ENCODE results near the gene PAQR8. TPM values are rescaled to one million over a fixed set of nuclear protein-coding genes. Genes with fewer than 3 reads are reported as not detected.
A peak's percentile ranks its signal among the peaks of the same experiment; 100 is the strongest.

Gene PAQR8
- polyA plus RNA-seq, 1 of the 3 experiments (the other 2 are of a cell fraction): 2.3 TPM

GRCh38 chr6:52388790-52389189 lies 26.8 kb downstream of the PAQR8 start (continued):
- TF ChIP-seq REST (IDR thresholded peaks at IDR 0.05; ENCODE audit: low read depth, low read length) (no peak), FOSL2 (IDR thresholded peaks at IDR 0.05; ENCODE audit: borderline replicate concordance, low read depth) (no peak), TCF12 (IDR thresholded peaks at IDR 0.05) (no peak), IRF3 (IDR thresholded peaks at IDR 0.05; ENCODE audit: low read depth, low read length) (no peak), RCOR1 (IDR thresholded peaks at IDR 0.05; ENCODE audit: low read length) (no peak), SMC3 (IDR thresholded peaks at IDR 0.05; ENCODE audit: low read depth, low read length) (no peak), CTCF (IDR thresholded peaks at IDR 0.05) (no peak), NFIC (IDR thresholded peaks at IDR 0.05; ENCODE audit: borderline replicate concordance) (no peak), ZBTB33 (IDR thresholded peaks at IDR 0.05; ENCODE audit: borderline replicate concordance, low read depth) (no peak)

- Histone ChIP-seq H3K9me2 (no peaks in the 10 kb centered on the region), H3K27ac (ENCODE audit: low read depth in 2 of 2, low read length in 1 of 2) (peak overlapping the region; percentile 79 to 90), H3K27me3 (ENCODE audit: insufficient read depth) (no peaks in the 10 kb centered on the region), H3K4me2 (peak overlapping the region; percentile 73), H2AFZ (ENCODE audit: low read depth) (no peak overlapping the region), H3F3A (replicated peaks; ENCODE audit: insufficient read depth) (peaks cover 29% of the 10 kb centered on the region), H3K9me3 (no peaks in the 10 kb centered on the region), H3K36me3 (replicated peaks in 1 of 2; ENCODE audit: control insufficient read depth in 1 of 2, insufficient read depth in 2 of 2, low read length in 1 of 2) (no peaks in the 10 kb centered on the region), H3K9ac (no peak overlapping the region), H3K79me2 (ENCODE audit: insufficient read depth) (no peaks in the 10 kb centered on the region), H3K4me1 (ENCODE audit: control insufficient read depth in 1 of 2, insufficient read depth in 2 of 2, low read depth in 1 of 2, low read length in 1 of 2) (peaks cover 17 to 20% of the 10 kb centered on the region in 2 experiments; a peak in 3 of 4 replicates), H4K20me1 (ENCODE audit: insufficient read depth) (no peaks in the 10 kb centered on the region), H3K4me3 (ENCODE audit: low read depth in 2 of 2, low read length in 1 of 2) (no peak overlapping the region)
- ChIA-PET CTCF (interaction anchor here (0.7 to 3.8 kb wide), 8 partner anchors 8 to 274 kb away, joined by 3 to 33 read pairs (median 6); partner anchors contain the start of genes MCM3 and PAQR8), POLR2A (interaction anchor here (1.4 kb wide), 1 partner anchor 27 kb away, joined by 3 read pairs; the partner anchor contains the start of gene PAQR8)
- DNase-seq: peak; percentile 26
- no peak for TF ChIP-seq MEF2A (IDR thresholded peaks at IDR 0.05; ENCODE audit: borderline replicate concordance, low read depth)
- TF ChIP-seq RCOR1 (IDR thresholded peaks at IDR 0.05; ENCODE audit: low read length): no peak
- TF ChIP-seq USF1 (IDR thresholded peaks at IDR 0.05; ENCODE audit: borderline replicate concordance, low read depth): no peak
- TF ChIP-seq TEAD4 (IDR thresholded peaks at IDR 0.05; ENCODE audit: borderline replicate concordance, insufficient read depth): no peak
- WGBS (ENCODE audit: low lambda C conversion rate): 64% methylated on average over 1 of the region's 1 CpG
Measured at GRCh38 chr6:52389264-52389625, 27.3 kb downstream of the PAQR8 start.
